ENCODE results near the gene KCNK1.

- TF ChIP-seq HOXB13 (CRISPR knock-in tag; IDR thresholded peaks at IDR 0.05; ENCODE audit: low read depth) (no peak), POLR2A (IDR thresholded peaks at IDR 0.05; ENCODE audit: low read length) (no peak), HOXB5 (CRISPR knock-in tag; IDR thresholded peaks at IDR 0.05) (no peak), ELK1 (IDR thresholded peaks at IDR 0.05; ENCODE audit: low read depth, low read length) (no peak), REST (IDR thresholded peaks at IDR 0.05) (no peak), RAD21 (conservative IDR thresholded peaks at IDR 0.05 in 1 of 2, IDR thresholded peaks at IDR 0.05 in 1 of 2) (no peak), HOXA7 (CRISPR knock-in tag; IDR thresholded peaks at IDR 0.05) (no peak), MYC (IDR thresholded peaks at IDR 0.05; ENCODE audit: borderline replicate concordance, low read length) (no peak), EP300 (IDR thresholded peaks at IDR 0.05) (no peak), BCL3 (IDR thresholded peaks at IDR 0.05) (no peak), MAX (IDR thresholded peaks at IDR 0.05) (no peak)
- TF ChIP-seq, protein P1, sequence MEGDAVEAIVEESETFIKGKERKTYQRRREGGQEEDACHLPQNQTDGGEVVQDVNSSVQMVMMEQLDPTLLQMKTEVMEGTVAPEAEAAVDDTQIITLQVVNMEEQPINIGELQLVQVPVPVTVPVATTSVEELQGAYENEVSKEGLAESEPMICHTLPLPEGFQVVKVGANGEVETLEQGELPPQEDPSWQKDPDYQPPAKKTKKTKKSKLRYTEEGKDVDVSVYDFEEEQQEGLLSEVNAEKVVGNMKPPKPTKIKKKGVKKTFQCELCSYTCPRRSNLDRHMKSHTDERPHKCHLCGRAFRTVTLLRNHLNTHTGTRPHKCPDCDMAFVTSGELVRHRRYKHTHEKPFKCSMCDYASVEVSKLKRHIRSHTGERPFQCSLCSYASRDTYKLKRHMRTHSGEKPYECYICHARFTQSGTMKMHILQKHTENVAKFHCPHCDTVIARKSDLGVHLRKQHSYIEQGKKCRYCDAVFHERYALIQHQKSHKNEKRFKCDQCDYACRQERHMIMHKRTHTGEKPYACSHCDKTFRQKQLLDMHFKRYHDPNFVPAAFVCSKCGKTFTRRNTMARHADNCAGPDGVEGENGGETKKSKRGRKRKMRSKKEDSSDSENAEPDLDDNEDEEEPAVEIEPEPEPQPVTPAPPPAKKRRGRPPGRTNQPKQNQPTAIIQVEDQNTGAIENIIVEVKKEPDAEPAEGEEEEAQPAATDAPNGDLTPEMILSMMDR (IDR thresholded peaks at IDR 0.05): no peak
- TF ChIP-seq, protein P2, sequence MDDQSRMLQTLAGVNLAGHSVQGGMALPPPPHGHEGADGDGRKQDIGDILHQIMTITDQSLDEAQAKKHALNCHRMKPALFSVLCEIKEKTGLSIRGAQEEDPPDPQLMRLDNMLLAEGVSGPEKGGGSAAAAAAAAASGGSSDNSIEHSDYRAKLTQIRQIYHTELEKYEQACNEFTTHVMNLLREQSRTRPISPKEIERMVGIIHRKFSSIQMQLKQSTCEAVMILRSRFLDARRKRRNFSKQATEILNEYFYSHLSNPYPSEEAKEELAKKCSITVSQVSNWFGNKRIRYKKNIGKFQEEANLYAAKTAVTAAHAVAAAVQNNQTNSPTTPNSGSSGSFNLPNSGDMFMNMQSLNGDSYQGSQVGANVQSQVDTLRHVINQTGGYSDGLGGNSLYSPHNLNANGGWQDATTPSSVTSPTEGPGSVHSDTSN (IDR thresholded peaks at IDR 0.05): no peak
Observed at GRCh38 chr1:233570706-233571105, 43.2 kb upstream of the KCNK1 start.
